ENCODE results near the gene MYH7.
"Not testable (repeated sequence)": the region's sequence is repeated elsewhere in the genome, so short reads cannot be mapped to it uniquely, and the experiment has no call there.

DNA sequence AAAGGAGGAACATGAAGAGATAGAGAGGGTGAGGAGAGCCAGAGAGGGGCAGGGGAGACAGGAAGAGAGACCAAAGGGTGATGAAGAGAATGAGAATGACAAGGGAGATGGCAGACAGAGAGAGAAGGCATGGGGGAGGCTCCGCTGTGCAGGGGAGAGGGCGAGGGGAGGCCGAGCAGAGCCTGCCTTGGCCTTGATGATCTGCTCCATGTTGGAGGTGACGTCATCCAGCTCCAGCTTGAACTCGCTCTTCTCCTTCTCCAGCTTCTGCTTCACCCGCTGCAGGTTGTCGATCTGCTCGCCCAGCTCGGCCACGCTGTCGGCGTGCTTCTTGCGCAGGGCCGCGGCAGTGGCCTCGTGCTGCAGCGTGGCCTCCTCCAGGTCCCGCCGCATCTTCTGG, 45.6 kb downstream of the MYH7 start:
- not testable (repeated sequence) for TF ChIP-seq CTCF, EP300 (IDR thresholded peaks at IDR 0.05)
